ELR (cell line): ENCODE data around the gene PARP11.

Source experiments
- DNase-seq: peaks from one replicate; pipeline ENCODE4 v3.0.0-alpha.2; 2015; ENCODE audit warnings: low read depth

Gene PARP11, protein sequence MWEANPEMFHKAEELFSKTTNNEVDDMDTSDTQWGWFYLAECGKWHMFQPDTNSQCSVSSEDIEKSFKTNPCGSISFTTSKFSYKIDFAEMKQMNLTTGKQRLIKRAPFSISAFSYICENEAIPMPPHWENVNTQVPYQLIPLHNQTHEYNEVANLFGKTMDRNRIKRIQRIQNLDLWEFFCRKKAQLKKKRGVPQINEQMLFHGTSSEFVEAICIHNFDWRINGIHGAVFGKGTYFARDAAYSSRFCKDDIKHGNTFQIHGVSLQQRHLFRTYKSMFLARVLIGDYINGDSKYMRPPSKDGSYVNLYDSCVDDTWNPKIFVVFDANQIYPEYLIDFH

DNA sequence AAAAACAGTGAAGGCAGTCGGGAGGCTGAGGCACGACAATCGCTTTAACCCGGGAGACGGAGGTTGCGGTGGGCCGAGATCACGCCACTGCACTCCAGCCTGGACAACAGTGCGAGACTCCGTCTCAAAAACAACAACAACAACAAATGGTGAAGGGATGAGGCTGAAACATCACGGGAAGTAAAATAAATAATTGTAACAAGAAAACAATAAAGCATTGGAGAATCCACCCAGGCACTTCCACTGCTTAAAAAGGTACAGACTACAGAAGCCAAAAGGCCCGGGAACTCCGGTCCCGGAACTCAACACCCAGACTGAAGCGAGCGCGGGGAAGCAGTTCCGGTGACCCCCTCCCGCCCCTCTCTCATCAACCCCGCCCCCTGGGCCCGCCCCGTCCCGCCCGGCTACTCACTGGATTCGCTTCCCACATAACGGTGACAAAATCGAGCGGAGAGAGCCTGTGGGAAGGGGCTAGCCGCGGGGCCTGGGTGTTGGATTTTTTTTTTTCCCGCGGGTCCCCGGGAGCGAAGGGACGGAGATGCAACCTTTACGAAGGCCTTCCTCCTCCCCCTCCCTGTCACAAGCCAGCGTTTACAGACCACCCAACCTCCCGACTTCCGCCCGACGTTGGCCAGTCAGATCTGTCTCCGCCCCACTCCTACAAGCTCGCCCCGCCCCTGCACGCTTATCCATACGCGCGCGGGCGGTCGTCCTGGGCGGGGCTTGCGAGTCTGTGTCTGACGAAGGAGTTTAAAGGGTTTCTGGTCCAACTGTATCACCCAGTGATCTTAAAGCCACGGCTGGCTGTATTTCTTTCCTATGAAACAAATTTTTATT, at the start of gene PARP11:
TSS of gene PARP11 (minus strand) at position 600 of the 837 bp plus-strand sequence. CDS start at position 430, 170 bp downstream.
- DNase-seq, result peak; percentile 97

DNA sequence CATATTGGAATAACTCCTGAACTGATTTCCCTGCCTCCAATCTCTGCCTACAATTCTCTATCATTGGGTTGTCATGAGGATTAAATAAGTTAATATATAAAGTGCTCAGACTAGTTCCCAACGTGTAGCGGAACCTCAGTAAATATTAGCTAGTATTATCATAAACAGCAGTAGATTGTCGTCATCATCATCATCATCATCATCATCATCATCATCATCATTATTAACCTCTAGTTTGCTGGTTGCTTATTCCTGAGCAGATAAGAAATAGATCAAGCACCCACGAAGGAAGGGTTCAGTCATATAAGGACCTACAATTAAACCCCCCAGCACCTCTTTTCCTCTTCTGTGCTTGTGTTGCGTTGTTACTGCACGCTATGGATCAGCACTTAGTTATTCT, 48.8 kb upstream of the PARP11 start:
- no peak for DNase-seq

DNA sequence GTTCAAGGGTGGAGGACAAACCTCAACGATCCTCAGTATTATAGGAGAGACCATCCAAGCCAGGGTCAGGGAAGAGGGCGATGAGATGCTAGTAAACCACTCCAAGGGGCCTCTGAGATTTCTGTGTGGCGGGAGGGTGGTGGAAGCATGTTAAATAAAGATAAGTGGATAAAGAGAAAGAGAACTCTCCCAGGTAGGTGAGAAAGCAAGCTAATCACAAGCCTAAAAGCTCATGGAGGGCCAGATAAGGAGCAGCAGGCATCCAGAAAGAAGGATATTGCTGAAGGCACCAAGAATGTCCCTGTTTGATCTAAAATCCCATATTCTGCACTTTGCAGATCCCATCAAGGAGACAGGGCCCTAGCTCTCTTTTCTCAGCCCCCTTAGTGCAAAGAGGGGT, 48.3 kb upstream of the PARP11 start:
- no peak for DNase-seq

- no peak for DNase-seq
Measured at GRCh38 chr12:3921151-3921471, 47.9 kb upstream of the PARP11 start.

GRCh38 chr12:3920351-3921150, 47.4 kb upstream of the PARP11 start:
- no peak for DNase-seq

DNA sequence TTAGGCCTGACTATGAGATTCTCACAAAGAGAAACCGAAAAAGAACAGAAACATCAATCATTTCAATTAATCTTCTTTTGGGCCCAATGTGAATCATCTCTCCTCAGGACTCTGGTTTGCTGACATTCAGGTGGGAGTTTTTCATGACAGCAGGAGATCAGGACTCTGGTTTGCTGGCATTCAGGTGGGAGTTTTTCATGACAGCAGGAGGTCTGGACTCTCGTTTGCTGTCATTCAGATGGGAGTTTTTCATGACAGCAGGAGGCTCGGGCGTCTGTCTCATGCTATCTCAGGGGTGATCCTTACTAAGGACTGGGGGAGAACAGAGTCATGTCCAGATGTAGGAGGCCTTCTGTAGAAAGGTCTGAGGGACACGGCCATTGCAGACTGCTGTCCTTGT, 40.1 kb upstream of the PARP11 start:
- DNase-seq, result no peak

GRCh38 chr12:3912863-3913262, 39.7 kb upstream of the PARP11 start:
- DNase-seq, result no peak

GRCh38 chr12:3911409-3911808, 38.2 kb upstream of the PARP11 start:
- DNase-seq, result no peak

DNA sequence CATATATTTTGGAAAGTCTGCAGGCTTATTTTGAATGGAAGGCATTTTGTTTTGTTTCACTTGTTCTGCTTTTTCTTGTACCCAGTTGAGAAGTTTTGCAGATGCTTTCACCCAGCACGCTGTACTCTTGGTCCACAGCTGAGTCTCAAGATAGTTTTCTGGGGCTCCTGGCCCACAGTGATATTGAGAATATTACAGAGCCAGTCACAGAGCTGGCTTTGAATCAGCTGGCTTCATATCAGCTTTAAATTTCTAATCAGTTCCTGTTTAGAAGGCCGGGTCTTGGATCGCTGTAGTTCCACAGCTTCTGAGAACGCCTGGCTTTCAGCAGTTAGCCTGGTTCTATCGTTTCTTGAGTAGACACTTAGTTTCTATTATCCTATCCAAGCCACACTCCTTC, 32.5 kb upstream of the PARP11 start:
- no peak for DNase-seq

DNA sequence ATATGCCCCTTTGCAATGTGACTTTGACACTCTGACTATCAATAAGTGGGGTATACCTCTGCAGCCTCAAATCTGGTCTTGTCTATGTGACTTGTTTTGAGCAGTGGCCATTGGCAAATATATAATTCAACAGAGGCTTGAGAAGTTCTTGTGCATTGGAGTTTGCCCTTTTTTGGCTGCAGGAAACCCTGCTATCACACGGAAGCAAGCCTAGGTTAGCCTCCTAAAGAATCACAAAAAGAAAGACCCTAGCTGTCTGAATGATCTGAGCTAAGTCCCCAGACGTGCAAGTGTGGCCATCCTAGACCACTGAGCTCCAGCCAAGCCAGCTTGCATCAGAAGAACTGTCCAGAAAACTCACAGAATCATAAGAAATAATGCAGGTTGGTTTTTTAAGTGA, 31.8 kb upstream of the PARP11 start:
- DNase-seq, result no peak

- DNase-seq, result no peak
Measured at GRCh38 chr12:3902921-3903320, 29.7 kb upstream of the PARP11 start.

- DNase-seq, result no peak
Measured at GRCh38 chr12:3901116-3901515, 27.9 kb upstream of the PARP11 start.

DNA sequence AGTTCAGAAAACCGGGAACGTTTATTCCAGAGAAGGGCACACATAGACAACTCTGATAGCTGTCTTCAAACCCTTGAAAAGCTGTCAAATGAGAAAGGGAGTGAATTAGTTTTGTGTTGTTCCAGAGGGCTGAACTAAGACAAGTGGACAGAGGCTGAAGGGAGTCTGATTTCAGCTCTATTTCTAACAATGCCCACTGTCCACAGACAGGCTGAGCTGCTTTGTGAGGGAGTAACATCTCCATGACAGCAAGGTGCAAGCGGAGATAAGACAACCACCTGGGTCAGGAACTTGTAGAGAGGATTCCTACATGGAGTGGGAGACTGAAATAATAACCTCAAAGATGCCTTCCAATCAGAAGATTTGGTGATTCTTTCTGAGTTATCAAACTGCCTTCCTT, 25.6 kb upstream of the PARP11 start:
- no peak for DNase-seq

DNA sequence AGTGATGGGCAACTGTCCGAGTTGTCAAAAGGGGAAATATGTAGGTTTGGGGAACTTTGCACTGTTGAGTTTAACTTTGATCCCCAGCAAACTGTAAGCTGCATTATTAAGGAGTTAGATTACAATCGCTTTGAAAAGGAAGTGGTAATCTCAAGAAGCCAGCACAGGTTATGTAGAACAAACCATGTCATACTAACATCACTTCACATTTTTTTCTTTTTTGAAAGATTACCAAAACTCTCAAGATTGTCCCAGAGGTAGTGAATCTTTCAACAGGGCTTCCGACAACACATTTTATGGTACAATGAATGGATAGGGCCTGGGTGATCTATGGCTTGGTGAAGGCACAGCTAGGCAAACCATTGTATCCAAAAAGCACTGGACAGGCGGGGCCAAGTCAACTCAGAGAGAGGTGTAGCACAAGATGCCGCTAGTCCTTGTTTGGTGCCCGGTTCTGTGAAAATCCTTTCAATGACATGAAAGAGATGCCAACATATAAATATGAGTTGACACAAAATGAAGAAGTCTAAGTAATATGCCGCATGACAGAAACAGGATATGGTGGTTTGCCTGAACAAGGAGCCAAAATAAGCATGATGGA, 24.3 kb upstream of the PARP11 start:
- no peak for DNase-seq

- no peak for DNase-seq
Measured at GRCh38 chr12:3896801-3897351, 23.7 kb upstream of the PARP11 start.

DNA sequence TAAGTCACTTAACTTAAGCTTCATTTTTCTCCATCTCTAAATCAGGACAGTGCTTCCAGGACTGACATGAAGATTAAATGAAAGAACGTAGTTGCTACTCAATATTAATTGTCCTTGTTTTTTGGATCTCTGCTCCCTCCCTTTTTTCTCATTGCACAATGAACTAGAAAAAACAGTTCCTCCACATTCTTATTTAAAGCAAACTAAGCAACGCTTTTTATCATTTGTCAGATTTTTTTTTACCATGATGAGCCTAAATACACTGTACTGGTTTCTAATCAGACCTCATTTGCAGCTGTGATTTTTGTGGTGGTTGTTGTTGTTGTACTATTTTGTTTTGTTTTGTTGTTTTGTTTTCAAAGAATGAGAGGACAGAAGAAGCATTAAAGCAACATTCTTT, 23.2 kb upstream of the PARP11 start:
- DNase-seq, result no peak

DNA sequence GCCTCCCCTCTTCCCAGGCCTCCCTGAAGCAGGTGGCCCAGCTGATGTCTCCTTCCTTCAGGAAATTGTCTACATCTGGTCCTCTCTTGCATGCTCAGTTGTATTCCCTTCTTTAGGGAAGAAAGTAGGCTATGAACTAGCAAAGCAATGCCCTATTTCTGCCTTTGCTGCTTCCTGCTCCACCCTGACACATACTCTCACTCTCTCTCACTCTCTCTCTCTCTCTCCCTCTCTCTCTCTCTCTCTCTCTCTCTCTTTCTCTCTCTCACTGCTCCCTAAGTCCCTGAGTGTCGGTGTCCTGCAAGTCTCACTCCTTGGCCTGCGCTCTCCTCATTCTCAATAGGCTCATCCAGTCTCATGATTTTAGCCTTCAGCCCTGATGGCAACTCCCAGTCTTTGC, 19.4 kb upstream of the PARP11 start:
- DNase-seq, result no peak

- no peak for DNase-seq
Measured at GRCh38 chr12:3891201-3891600, 18.0 kb upstream of the PARP11 start.

DNA sequence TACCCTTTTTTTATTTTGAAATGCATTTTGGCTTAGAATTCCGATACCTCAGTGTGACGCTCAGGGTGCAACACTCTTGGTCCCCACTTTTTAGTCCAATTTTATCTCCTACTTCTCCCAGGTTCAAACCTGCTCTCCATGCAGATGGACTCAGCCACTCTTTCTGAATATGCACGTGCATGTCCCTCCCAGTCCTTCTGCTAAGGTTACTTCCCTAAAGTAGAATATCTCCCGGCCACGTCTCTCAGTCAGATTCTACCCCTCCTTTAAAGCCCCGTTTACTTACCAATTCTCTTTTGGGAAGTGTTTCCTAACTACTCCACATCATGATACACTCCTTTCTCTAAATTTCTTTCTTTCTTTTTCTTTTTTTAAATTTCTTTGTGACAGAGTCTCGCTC, 15.5 kb upstream of the PARP11 start:
- no peak for DNase-seq

- DNase-seq, result peak; percentile 66
Measured at GRCh38 chr12:3885277-3886094, 12.3 kb upstream of the PARP11 start.

- DNase-seq, result no peak
Measured at GRCh38 chr12:3884671-3885070, 11.5 kb upstream of the PARP11 start.
